Hepatocyte (in vitro differentiated cells): Measurements from ENCODE around the gene APOL1. TPM values are rescaled to one million over a fixed set of nuclear protein-coding genes. Genes with fewer than 3 reads are reported as not detected.

Source experiments
- DNase-seq: peaks from one replicate; pipeline ENCODE4 v3.0.0-alpha.2; 2016; ENCODE audit warnings: low spot score
- H2AFZ ChIP-seq: fragments of 200-600 bp; sonication (generic); 2 replicates; pipeline ENCODE4 v1.6.0; 2016; ENCODE audit warnings: antibody characterized with exemption, mild to moderate bottlenecking
- H3K27ac ChIP-seq: fragments of 200-600 bp; sonication (generic); 2 replicates; pipeline ENCODE4 v1.5.1; 2016; ENCODE audit warnings: mild to moderate bottlenecking
- H3K27me3 ChIP-seq: fragments of 200-600 bp; sonication (generic); 2 replicates; pipeline ENCODE4 v1.6.1; 2016
- H3K36me3 ChIP-seq: fragments of 200-600 bp; sonication (generic); replicated peaks from 2 replicates; pipeline ENCODE4 v1.5.1; 2016; ENCODE audit warnings: low read depth; ENCODE audit not compliant: insufficient read depth
- H3K4me1 ChIP-seq: fragments of 200-600 bp; sonication (generic); 2 replicates; pipeline ENCODE4 v1.5.1; 2016; ENCODE audit warnings: mild to moderate bottlenecking, moderate library complexity; ENCODE audit not compliant: insufficient read depth
- H3K4me2 ChIP-seq: fragments of 200-600 bp; sonication (generic); 2 replicates; pipeline ENCODE4 v1.6.0; 2016
- H3K4me3 ChIP-seq: fragments of 200-600 bp; sonication (generic); 2 replicates; pipeline ENCODE4 v1.5.1; 2016; ENCODE audit warnings: mild to moderate bottlenecking
- H3K79me2 ChIP-seq: fragments of 200-600 bp; sonication (generic); 2 replicates; pipeline ENCODE4 v1.6.0; 2017; ENCODE audit warnings: mild to moderate bottlenecking
- H3K9me2 ChIP-seq: fragments of 200-600 bp; sonication (generic); replicated peaks from 2 replicates; pipeline ENCODE4 v1.6.0; 2017; ENCODE audit warnings: mild to moderate bottlenecking; ENCODE audit not compliant: insufficient read depth
- H3K9me3 ChIP-seq: fragments of 200-600 bp; sonication (generic); 2 replicates; pipeline ENCODE4 v1.5.1; 2016; ENCODE audit warnings: low read depth, mild to moderate bottlenecking
- H4K20me1 ChIP-seq: fragments of 200-600 bp; sonication (generic); 2 replicates; pipeline ENCODE4 v1.6.0; 2016; ENCODE audit warnings: mild to moderate bottlenecking; ENCODE audit not compliant: insufficient read depth, poor library complexity, severe bottlenecking
- EZH2 ChIP-seq: fragments of 200-600 bp; sonication (generic); IDR thresholded peaks from 2 replicates; pipeline ENCODE4 v1.6.1; 2016; ENCODE audit warnings: antibody characterized with exemption, mild to moderate bottlenecking, borderline replicate concordance
- EZH2phosphoT487 ChIP-seq: fragments of 200-600 bp; sonication (generic); IDR thresholded peaks from one replicate; pipeline ENCODE4 v1.6.1; 2018; ENCODE audit warnings: antibody characterized with exemption, mild to moderate bottlenecking, low read depth, moderate library complexity; ENCODE audit not compliant: unreplicated experiment, severe bottlenecking
- WGBS: methylation state at CpG from one replicate; pipeline ENCODE4 v1.1.6; 2016; ENCODE audit warnings: low lambda C conversion rate; ENCODE audit errors: missing lambda C conversion rate; 5-methylcytosine and 5-hydroxymethylcytosine counted together
- microRNA-seq: library from miRNA; unstranded; fragments of <30 nt; microRNA quantifications from one replicate; pipeline ENCODE4, GENCODE V29; 2017
- polyA plus RNA-seq: library from polyadenylated mRNA; unstranded; fragments of >200 nt; fragmentation: Nextera tagmentation; extraction: Ambion mirVana; gene quantifications from 2 replicates; pipeline ENCODE4 v1.2.1, GENCODE V29; 2016
- small RNA-seq: library from RNA; depleted of rRNA; stranded (forward); fragments of <200 nt; gene quantifications from one replicate; pipeline ENCODE3, GENCODE V24; 2014
- total RNA-seq: library from RNA; depleted of rRNA; stranded (reverse); fragments of >200 nt; gene quantifications from 2 replicates; pipeline ENCODE4 v1.2.3, GENCODE V29; 2014
- TF ChIP-seq, protein P1 (sequence below): fragments of 200-600 bp; sonication (generic); IDR thresholded peaks from 2 replicates; pipeline ENCODE4 v1.5.1; 2016; ENCODE audit warnings: antibody characterized with exemption, mild to moderate bottlenecking; ENCODE audit not compliant: poor library complexity

The APOL1 gene
- total and polyA plus RNA-seq, 2 experiments from 2014 or later: 6.4 to 7.3 TPM

DNA sequence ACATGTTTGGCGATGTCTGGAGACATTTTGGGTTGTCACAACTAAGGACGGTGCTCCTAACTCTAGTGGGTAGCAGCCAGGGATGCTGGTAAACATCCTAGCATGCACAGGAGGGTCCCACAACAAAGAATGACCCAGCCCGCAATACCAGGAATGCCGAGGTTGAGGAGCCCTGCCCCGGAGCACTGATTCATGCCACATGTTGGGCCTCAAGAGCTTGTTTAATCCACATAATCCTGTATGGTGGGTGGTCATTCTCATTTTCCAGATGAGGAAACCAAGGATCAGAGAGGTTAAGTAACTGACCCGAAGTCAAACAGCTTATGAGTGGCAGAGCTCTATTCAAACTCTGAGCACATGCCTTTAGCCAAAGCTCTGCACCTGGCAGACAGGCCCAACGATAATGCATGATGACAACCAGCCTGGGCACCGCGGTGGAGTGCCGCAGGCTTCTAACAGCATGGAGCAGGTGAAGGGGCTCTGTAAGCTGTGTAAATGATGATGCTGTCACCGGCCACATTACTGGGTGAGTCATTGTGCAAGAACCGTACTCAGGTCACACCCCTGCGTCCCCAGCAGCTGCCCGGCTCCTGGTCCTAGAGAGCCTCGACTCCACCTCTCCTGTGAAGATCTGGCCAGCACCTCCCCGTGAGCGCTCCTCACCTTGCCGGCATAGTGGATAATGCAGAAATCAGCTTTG is 58.6 kb downstream of the APOL1 start:
- DNase-seq: no peak
- Histone ChIP-seq H3K4me2 (no peak overlapping the region), H3K4me3 (no peak overlapping the region), H3K9me3 (no peaks in the 10 kb centered on the region), H2AFZ (no peak overlapping the region), H3K27ac (no peak overlapping the region), H3K9me2 (no peaks in the 10 kb centered on the region), H3K79me2 (no peaks in the 10 kb centered on the region), H4K20me1 (no peaks in the 10 kb centered on the region), H3K27me3 (no peaks in the 10 kb centered on the region), H3K36me3 (no peaks in the 10 kb centered on the region), H3K4me1 (no peaks in the 10 kb centered on the region)
- WGBS: 78% methylated on average over 18 of the region's 18 CpGs
- TF ChIP-seq EZH2 (no peak), EZH2phosphoT487 (no peak)
- TF ChIP-seq, protein P1, sequence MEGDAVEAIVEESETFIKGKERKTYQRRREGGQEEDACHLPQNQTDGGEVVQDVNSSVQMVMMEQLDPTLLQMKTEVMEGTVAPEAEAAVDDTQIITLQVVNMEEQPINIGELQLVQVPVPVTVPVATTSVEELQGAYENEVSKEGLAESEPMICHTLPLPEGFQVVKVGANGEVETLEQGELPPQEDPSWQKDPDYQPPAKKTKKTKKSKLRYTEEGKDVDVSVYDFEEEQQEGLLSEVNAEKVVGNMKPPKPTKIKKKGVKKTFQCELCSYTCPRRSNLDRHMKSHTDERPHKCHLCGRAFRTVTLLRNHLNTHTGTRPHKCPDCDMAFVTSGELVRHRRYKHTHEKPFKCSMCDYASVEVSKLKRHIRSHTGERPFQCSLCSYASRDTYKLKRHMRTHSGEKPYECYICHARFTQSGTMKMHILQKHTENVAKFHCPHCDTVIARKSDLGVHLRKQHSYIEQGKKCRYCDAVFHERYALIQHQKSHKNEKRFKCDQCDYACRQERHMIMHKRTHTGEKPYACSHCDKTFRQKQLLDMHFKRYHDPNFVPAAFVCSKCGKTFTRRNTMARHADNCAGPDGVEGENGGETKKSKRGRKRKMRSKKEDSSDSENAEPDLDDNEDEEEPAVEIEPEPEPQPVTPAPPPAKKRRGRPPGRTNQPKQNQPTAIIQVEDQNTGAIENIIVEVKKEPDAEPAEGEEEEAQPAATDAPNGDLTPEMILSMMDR: no peak

DNA sequence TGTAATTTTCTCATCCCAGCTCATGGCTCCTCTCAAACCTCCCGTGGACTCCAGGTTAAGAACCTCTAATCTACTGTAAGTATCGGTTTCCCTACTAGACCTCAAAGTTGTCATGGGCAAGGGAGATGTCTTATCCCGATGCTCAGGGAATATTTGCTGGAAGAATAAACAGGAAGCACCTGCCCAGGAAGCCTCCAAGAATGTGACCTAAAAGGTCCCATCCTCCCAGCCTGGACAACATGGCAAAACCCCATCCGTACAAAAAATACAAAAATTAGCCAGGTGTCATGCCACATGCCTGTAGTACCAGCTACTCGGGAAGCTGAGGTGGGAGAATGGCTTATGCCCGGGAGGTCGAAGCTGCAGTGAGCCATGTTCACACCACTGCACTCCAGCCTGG is 62.4 kb downstream of the APOL1 start:
- Histone ChIP-seq H3K36me3 (no peaks in the 10 kb centered on the region), H4K20me1 (no peaks in the 10 kb centered on the region), H3K4me2 (no peak overlapping the region), H3K27me3 (no peaks in the 10 kb centered on the region), H3K4me1 (no peaks in the 10 kb centered on the region), H2AFZ (no peak overlapping the region), H3K4me3 (no peak overlapping the region), H3K9me3 (no peaks in the 10 kb centered on the region), H3K27ac (no peak overlapping the region), H3K9me2 (no peaks in the 10 kb centered on the region), H3K79me2 (no peaks in the 10 kb centered on the region)
- DNase-seq: no peak
- 89% methylated on average over 7 of the region's 7 CpGs for WGBS
- TF ChIP-seq, protein P1: no peak
- TF ChIP-seq EZH2 (no peak), EZH2phosphoT487 (no peak)

DNA sequence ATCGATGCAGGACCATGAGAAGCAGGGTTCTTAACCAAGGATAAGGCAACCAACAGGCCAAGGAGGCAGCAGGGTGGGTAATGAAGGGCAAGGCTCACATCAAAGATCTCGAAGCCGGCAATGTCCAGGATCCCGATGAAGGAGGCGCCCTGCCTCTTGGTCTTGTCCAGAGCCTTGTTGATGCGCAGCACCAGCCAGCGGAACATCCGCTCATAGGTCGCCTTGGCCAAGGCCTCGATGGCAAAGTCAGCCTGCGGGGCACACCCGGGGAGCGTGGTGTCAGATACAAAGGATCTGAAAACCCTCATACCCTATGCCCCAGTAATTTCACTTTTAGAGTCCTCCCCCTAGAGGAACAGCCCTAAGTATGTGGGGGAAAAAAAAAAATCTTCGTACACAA is 63.5 kb downstream of the APOL1 start:
- Histone ChIP-seq H3K27ac (no peak overlapping the region), H3K4me3 (no peak overlapping the region), H3K9me3 (no peaks in the 10 kb centered on the region), H3K9me2 (no peaks in the 10 kb centered on the region), H2AFZ (no peak overlapping the region), H3K4me2 (no peak overlapping the region), H3K4me1 (no peaks in the 10 kb centered on the region), H3K36me3 (no peaks in the 10 kb centered on the region), H3K27me3 (no peaks in the 10 kb centered on the region), H3K79me2 (no peaks in the 10 kb centered on the region), H4K20me1 (no peaks in the 10 kb centered on the region)
- no peak for TF ChIP-seq EZH2
- TF ChIP-seq, protein P1: no peak
- TF ChIP-seq EZH2phosphoT487: no peak
- 98% methylated on average over 14 of the region's 14 CpGs for WGBS
- DNase-seq: no peak

Small RNAs within 50 kb of the gene (microRNA-seq; reads per million reads assigned to microRNA genes)
- gene MIR6819: not detected

Small RNAs within 50 kb of the gene (small RNA-seq; reads per million reads assigned to genes)
- not detected for gene MIR6819

Other genes starting within 250 kb of the APOL1 start
- gene RBFOX2, start 224.3 kb upstream of the APOL1 start, total RNA-seq: 94.7 and 133 TPM in 2 replicates
- 76.7 and 84.2 TPM in 2 replicates for gene RBFOX2, start 224.3 kb upstream of the APOL1 start, polyA plus RNA-seq
- 1.3 and 2.7 TPM in 2 replicates for gene APOL3, start 92.4 kb upstream of the APOL1 start, total RNA-seq
- gene APOL3, start 92.4 kb upstream of the APOL1 start, polyA plus RNA-seq: 0.79 and 2.1 TPM in 2 replicates
- gene APOL4, start 51.3 kb upstream of the APOL1 start, total RNA-seq: 1.0 and 2.8 TPM in 2 replicates
- gene APOL4, start 51.3 kb upstream of the APOL1 start, polyA plus RNA-seq: 0.97 and 1.5 TPM in 2 replicates
- gene APOL2, start 13.6 kb upstream of the APOL1 start, total RNA-seq: 32.3 and 34.8 TPM in 2 replicates
- gene APOL2, start 13.6 kb upstream of the APOL1 start, polyA plus RNA-seq: 19.5 and 23.9 TPM in 2 replicates
- gene MYH9, start 134.8 kb downstream of the APOL1 start, total RNA-seq: 149 and 188 TPM in 2 replicates
- gene MYH9, start 134.8 kb downstream of the APOL1 start, polyA plus RNA-seq: 125 and 140 TPM in 2 replicates
- 42.6 and 52.9 TPM in 2 replicates for gene TXN2, start 228.5 kb downstream of the APOL1 start, total RNA-seq
- 129 and 131 TPM in 2 replicates for gene TXN2, start 228.5 kb downstream of the APOL1 start, polyA plus RNA-seq